GM12878 (cell line): ENCODE results near the gene PRG3. TPM values are rescaled to one million over a fixed set of nuclear protein-coding genes. Genes with fewer than 3 reads are reported as not detected.

Experiments used
- ATAC-seq: fragments of 200-7000 bp; cut with Tn5 transposase; 3 replicates; pipeline ENCODE4 v1.9.1; 2020; ENCODE audit warnings: mild to moderate bottlenecking, moderate library complexity
- BruUV-seq: library from RNA; stranded (reverse); fragments of 400-500 nt; replicated peaks from 2 replicates; lab custom pipeline; 2021; lab: Mats Ljungman, UMichigan
- CTCF ChIA-PET: fragments of 300-600 bp; sonication (Branson Sonifier 250); formaldehyde crosslinking; extraction: SDS; loops from one replicate; lab custom pipeline; 2021; ENCODE audit warnings: inconsistent platforms; lab: Yijun Ruan, JAX
- POLR2A ChIA-PET: fragments of 350-600 bp; formaldehyde crosslinking; extraction: SDS; loops from one replicate; lab custom pipeline; 2021; ENCODE audit warnings: inconsistent platforms; lab: Charles Lee
- RAD21 ChIA-PET: fragments of 300-600 bp; sonication (Branson Sonifier 250); formaldehyde crosslinking; loops from one replicate; lab custom pipeline; 2023; ENCODE audit warnings: antibody characterized with exemption; ENCODE audit not compliant: unreplicated experiment; lab: Charles Lee
- SMC1A ChIA-PET: fragments of 300-600 bp; sonication (Branson Sonifier 250); formaldehyde crosslinking; loops from one replicate; lab custom pipeline; 2023; ENCODE audit not compliant: unreplicated experiment, uncharacterized antibody; lab: Charles Lee
- DNase-seq: peaks from one replicate; pipeline ENCODE4 v3.0.0-alpha.2; 2011; ENCODE audit warnings: low read depth, low spot score
- FAIRE-seq: peaks from 3 replicates; lab custom pipeline; 2011; peaks lifted over from hg19 to GRCh38; lab: Jason Lieb, UNC
- H2AFZ ChIP-seq: 2 replicates; pipeline ENCODE4 v1.6.0; 2011; ENCODE audit warnings: low read depth, low read length, control low read depth; ENCODE audit not compliant: control insufficient read depth
- H3K27ac ChIP-seq: 2 replicates; pipeline ENCODE4 v1.5.1; 2011; ENCODE audit warnings: control low read depth; ENCODE audit not compliant: control insufficient read depth, insufficient read depth
- H3K27me3 ChIP-seq, 2 experiments: replicated peaks in 1 of 2; 2 replicates each; pipeline versions ENCODE4 v1.6.0 to v1.6.1; 2011; ENCODE audit warnings: low read length in 1 of 2; ENCODE audit not compliant: control insufficient read depth in 2 of 2, insufficient read depth in 2 of 2
- H3K36me3 ChIP-seq, 2 experiments: 2 replicates each; pipeline ENCODE4 v1.5.1; 2011; ENCODE audit warnings: low read length in 1 of 2; ENCODE audit not compliant: control insufficient read depth in 2 of 2, insufficient read depth in 2 of 2
- H3K4me1 ChIP-seq: 2 replicates; pipeline ENCODE4 v1.6.1; 2011; ENCODE audit warnings: mild to moderate bottlenecking, low read length, moderate library complexity, mixed read lengths; ENCODE audit not compliant: control insufficient read depth, insufficient read depth
- H3K4me2 ChIP-seq: 2 replicates; pipeline ENCODE4 v1.6.0; 2011; ENCODE audit warnings: control low read depth; ENCODE audit not compliant: control insufficient read depth, insufficient read depth
- H3K4me3 ChIP-seq: fragments of 200-600 bp; sonication (generic); 2 replicates; pipeline ENCODE4 v1.5.1; 2016
- H3K79me2 ChIP-seq: 2 replicates; pipeline ENCODE4 v1.6.0; 2011; ENCODE audit warnings: low read length; ENCODE audit not compliant: control insufficient read depth, insufficient read depth
- H3K9ac ChIP-seq: 2 replicates; pipeline ENCODE4 v1.8.0; 2011; ENCODE audit warnings: low read length, control low read depth, mixed read lengths; ENCODE audit not compliant: control insufficient read depth, insufficient read depth
- H3K9me3 ChIP-seq: replicated peaks from 3 replicates; pipeline ENCODE4 v1.5.1; 2011; ENCODE audit warnings: mild to moderate bottlenecking, low read length; ENCODE audit not compliant: control insufficient read depth, insufficient read depth
- H4K20me1 ChIP-seq: 2 replicates; pipeline ENCODE4 v1.6.0; 2011; ENCODE audit not compliant: control insufficient read depth, insufficient read depth
- BCL3 ChIP-seq: IDR thresholded peaks from 2 replicates; pipeline ENCODE4 v1.6.1; 2011; ENCODE audit warnings: borderline replicate concordance, low read depth, mild to moderate bottlenecking, moderate library complexity, low read length; ENCODE audit not compliant: insufficient read depth, poor library complexity, severe bottlenecking
- CEBPB ChIP-seq, 2 experiments: fragments of 150-350 bp in 1 of 2; IDR thresholded peaks; 2 replicates each; pipeline ENCODE4 v1.6.1; 2012 to 2014; ENCODE audit warnings: low read depth in 2 of 2, low read length in 2 of 2, borderline replicate concordance in 1 of 2, inconsistent platforms in 1 of 2
- CHD2 ChIP-seq: IDR thresholded peaks from 2 replicates; pipeline ENCODE4 v1.6.1; 2011; ENCODE audit warnings: low read depth, low read length, improper control_type of control experiment, borderline replicate concordance
- CREB1 ChIP-seq: IDR thresholded peaks from 2 replicates; pipeline ENCODE4 v1.6.1; 2012; ENCODE audit warnings: low read depth, mild to moderate bottlenecking, inconsistent platforms
- EED ChIP-seq: sonication (generic); IDR thresholded peaks from 2 replicates; pipeline ENCODE4 v1.6.1; 2016; ENCODE audit warnings: antibody characterized with exemption, low read depth
- IRF3 ChIP-seq: fragments of 450-650 bp; IDR thresholded peaks from 2 replicates; pipeline ENCODE4 v1.6.1; 2014; ENCODE audit warnings: mild to moderate bottlenecking
- MYB ChIP-seq: fragments of 150-350 bp; IDR thresholded peaks from 2 replicates; pipeline ENCODE4 v1.6.1; 2014; ENCODE audit warnings: mild to moderate bottlenecking, low read depth, low read length, borderline replicate concordance
- NKRF ChIP-seq: fragments of 450-650 bp; conservative IDR thresholded peaks from 2 replicates; pipeline ENCODE4 v1.6.1; 2017; ENCODE audit warnings: mild to moderate bottlenecking, moderate library complexity
- NR2F1 ChIP-seq: fragments of 450-650 bp; conservative IDR thresholded peaks from 2 replicates; pipeline ENCODE4 v1.6.1; 2017; ENCODE audit warnings: mild to moderate bottlenecking
- RELB ChIP-seq: fragments of 450-650 bp; IDR thresholded peaks from 2 replicates; pipeline ENCODE4 v1.6.1; 2017; ENCODE audit warnings: low read depth, mild to moderate bottlenecking, moderate library complexity
- STAT1 ChIP-seq: fragments of 450-650 bp; conservative IDR thresholded peaks from 2 replicates; pipeline ENCODE4 v1.6.1; 2014; ENCODE audit warnings: antibody characterized with exemption, mild to moderate bottlenecking
- SUZ12 ChIP-seq: fragments of 200-600 bp; sonication (generic); IDR thresholded peaks from one replicate; pipeline ENCODE4 v1.6.1; 2018; ENCODE audit warnings: antibody characterized with exemption, mild to moderate bottlenecking; ENCODE audit not compliant: unreplicated experiment
- ZNF217 ChIP-seq: fragments of 450-650 bp; IDR thresholded peaks from 2 replicates; pipeline ENCODE4 v1.6.1; 2017; ENCODE audit warnings: antibody characterized with exemption, mild to moderate bottlenecking
- WGBS: methylation state at CpG from one replicate; pipeline ENCODE4 v1.1.6; 2016; ENCODE audit warnings: low lambda C conversion rate; ENCODE audit not compliant: insufficient replicate concordance, insufficient coverage; ENCODE audit errors: missing lambda C conversion rate; 5-methylcytosine and 5-hydroxymethylcytosine counted together
- in situ Hi-C: fragments of 300-500 bp; cut with MboI; formaldehyde crosslinking; loops from 9 replicates; pipeline ENCODE4 v1.14.3; 2018; ENCODE audit warnings: mixed read lengths
- intact Hi-C: fragments of 100-400 bp; cut with micrococcal nuclease; formaldehyde crosslinking; loops from one replicate; pipeline ENCODE4 v1.14.2; 2022; ENCODE audit not compliant: unreplicated experiment
- polyA plus RNA-seq, 11 experiments: library from polyadenylated mRNA; depleted of rRNA in 4 of 11; unstranded in 6 of 11; stranded (reverse) in 5 of 11; fragments of >200 nt; fragmentation: Nextera tagmentation in 4 of 11; fragmentation: Illumina TruSeq in 1 of 11; extraction: Ambion mirVana in 4 of 11; extraction: Trizol in 1 of 11; gene quantifications; 1 replicate in 1 of 11; 2 replicates in 10 of 11; pipeline versions ENCODE4 v1.2.1 to v1.2.3, GENCODE V29; 2011 to 2016; ENCODE audit warnings: inconsistent platforms in 2 of 11, missing spikeins in 2 of 11, low read depth in 1 of 11
- total RNA-seq, 4 experiments: library from RNA; depleted of rRNA in 3 of 4; stranded (reverse); fragments of >200 nt in 3 of 4; fragmentation: Illumina TruSeq in 1 of 4; extraction: Trizol in 1 of 4; gene quantifications; 2 replicates each; pipeline versions ENCODE4 v1.2.1 to v1.2.3, GENCODE V29; 2013 to 2021
- TF ChIP-seq, protein P1 (sequence below): IDR thresholded peaks from 2 replicates; pipeline ENCODE4 v1.6.1; 2012; ENCODE audit warnings: low read depth, low read length, improper control_type of control experiment

PRG3 gene
- total and polyA plus RNA-seq, 10 of the 15 experiments (the other 5 are each of a cell fraction or from before 2014, with no cell fraction given) = not detected

- CTCF ChIA-PET = no interaction called here
- TF ChIP-seq IRF3 (no peak), SUZ12 (no peak), STAT1 (no peak), RELB (no peak), CREB1 (no peak), NKRF (no peak), CEBPB (IDR thresholded peaks at IDR 0.05; ENCODE audit: borderline replicate concordance in 1 of 2, low read depth in 2 of 2, low read length in 2 of 2) (no peak), BCL3 (no peak), EED (no peak), NR2F1 (no peak), ZNF217 (no peak), MYB (no peak), CHD2 (no peak)
- TF ChIP-seq, protein P1, sequence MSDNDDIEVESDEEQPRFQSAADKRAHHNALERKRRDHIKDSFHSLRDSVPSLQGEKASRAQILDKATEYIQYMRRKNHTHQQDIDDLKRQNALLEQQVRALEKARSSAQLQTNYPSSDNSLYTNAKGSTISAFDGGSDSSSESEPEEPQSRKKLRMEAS = no peak
Observed at GRCh38 chr11:57376095-57377090, 4.6 kb downstream of the PRG3 start.

More at GRCh38 chr11:57376095-57377090, 4.6 kb downstream of the PRG3 start:
- no peak overlapping the region for H3K9ac ChIP-seq
- no peaks in the 10 kb centered on the region for H3K36me3 ChIP-seq
- no peak overlapping the region for H3K4me3 ChIP-seq
- in situ Hi-C loops = no loop called here
- ATAC-seq (no peak), FAIRE-seq (no peak), DNase-seq (no peak)
- ChIA-PET SMC1A (no interaction called here), POLR2A (no interaction called here), RAD21 (interaction anchor here (0.6 kb wide), 1 partner anchor 127 kb away, joined by 4 read pairs; no protein-coding TSS in a partner anchor)
- no peaks in the 10 kb centered on the region for H3K79me2 ChIP-seq
- H3K27ac ChIP-seq = no peak overlapping the region
- BruUV-seq = no TSS peak
- H3K9me3 ChIP-seq = no peaks in the 10 kb centered on the region
- no peak overlapping the region for H2AFZ ChIP-seq
- intact Hi-C loops = no loop called here
- H3K4me2 ChIP-seq = no peak overlapping the region
- no peaks in the 10 kb centered on the region for H3K4me1 ChIP-seq
- H3K27me3 ChIP-seq = no peaks in the 10 kb centered on the region; a peak in 1 of 4 replicates
- H4K20me1 ChIP-seq = no peaks in the 10 kb centered on the region
- WGBS = 35% methylated on average over 23 of the region's 26 CpGs
